Right renal cortex interstitium (tissue), 3 donors: ENCODE results near the gene IFT52. TPM values are rescaled to one million over a fixed set of nuclear protein-coding genes. Genes with fewer than 3 reads are reported as not detected.
"Not testable (repeated sequence)": the region's sequence is repeated elsewhere in the genome, so short reads cannot be mapped to it uniquely, and the experiment has no call there.

Experiments
- DNase-seq, 3 donors: peaks; one replicate each; pipeline ENCODE4 v3.0.0-alpha.2; 2013; ENCODE audit warnings: low read depth in 3 of 3, low spot score in 2 of 3
- polyA plus RNA-seq, 3 donors: library from polyadenylated mRNA; unstranded; fragments of 120-200 nt; gene quantifications; one replicate each; pipeline ENCODE4 v1.2.1, GENCODE V29; 2013; ENCODE audit not compliant: insufficient read length in 3 of 3

Gene IFT52
- polyA plus RNA-seq, 3 donors: 77.4 to 81.6 (median 78.8) TPM

DNA sequence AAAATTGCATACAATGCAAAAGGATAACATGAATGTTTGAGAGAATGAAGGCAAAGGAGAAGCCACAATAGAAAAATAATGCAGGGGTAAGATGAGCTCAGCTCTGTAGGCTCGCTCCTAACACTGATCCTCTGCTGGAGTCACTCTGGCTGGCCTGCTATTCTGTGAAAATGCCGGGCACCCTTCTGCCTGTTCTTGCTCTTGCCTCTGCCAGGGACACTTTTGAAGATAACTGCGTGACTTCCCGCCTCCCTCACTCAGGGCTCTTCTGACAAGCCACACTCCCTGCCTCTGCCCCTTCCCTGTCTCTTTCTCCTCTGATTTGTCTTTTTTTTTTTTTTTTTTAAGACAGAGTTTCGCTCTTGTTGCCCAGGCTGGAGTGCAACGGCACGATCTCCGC, 40.9 kb downstream of the IFT52 start:
- no peak for DNase-seq

DNA sequence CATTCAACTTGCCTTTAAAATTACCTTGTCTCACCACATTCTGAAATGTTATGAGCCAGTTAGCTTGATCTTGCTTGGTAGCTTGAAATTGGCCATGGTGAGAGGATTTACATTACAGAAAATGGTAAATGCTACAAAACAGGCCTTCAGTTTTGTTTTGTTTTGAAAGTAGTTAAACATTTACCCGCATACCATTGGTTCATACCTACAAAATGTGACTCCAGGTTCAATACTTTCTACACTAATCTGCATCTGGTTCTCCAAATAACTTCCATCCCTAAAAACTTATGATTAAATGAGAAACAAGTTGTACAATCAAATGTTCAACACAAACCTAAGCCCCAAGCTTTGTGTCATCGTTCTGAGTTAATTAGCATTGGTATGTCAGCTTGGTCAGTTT, 45.7 kb downstream of the IFT52 start:
- no peak for DNase-seq

DNA sequence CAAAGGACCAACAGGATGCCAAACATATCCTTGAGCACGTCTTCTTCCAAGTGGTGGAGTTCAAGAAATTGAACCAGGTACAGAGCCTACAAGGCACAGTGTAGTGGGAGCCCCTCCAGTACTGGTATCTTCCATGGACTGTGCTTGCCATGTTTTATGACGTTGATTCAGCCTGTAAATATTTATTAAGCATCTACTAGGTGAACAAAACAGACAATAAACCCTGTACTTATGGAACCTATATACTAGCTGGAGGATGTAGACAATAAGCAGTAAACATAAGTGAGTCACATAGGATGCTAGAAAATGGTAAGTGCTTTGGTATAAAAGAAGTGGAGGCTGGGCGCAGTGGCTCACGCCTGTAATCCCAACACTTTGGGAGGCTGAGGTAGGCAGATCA, 51.8 kb downstream of the IFT52 start:
- DNase-seq: no peak

DNA sequence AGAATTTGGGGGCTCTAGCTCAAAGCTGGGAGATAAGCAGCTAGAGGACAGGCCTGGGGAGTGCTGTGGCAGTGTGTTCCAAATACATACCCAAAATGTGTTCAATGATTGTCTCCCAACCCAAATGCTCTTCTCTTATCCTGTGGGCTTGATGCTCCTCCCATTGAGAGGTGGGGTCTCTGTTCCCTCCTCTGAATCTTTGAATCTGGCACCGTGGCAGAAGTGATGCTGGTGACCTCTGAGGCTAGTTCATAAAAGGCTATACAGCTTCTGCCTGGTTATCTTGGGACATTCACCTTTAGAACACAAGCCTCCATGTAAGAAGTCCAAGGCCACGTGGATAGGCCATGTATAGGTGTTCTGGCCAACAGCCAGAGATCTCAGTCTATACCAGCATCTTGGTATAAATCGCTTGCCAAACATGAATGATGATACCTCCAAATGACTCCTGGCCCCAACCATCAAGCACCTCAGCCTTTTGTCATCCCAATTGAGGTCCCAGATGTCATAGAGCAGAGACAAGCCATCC, 60.3 kb downstream of the IFT52 start:
- DNase-seq: no peak

DNA sequence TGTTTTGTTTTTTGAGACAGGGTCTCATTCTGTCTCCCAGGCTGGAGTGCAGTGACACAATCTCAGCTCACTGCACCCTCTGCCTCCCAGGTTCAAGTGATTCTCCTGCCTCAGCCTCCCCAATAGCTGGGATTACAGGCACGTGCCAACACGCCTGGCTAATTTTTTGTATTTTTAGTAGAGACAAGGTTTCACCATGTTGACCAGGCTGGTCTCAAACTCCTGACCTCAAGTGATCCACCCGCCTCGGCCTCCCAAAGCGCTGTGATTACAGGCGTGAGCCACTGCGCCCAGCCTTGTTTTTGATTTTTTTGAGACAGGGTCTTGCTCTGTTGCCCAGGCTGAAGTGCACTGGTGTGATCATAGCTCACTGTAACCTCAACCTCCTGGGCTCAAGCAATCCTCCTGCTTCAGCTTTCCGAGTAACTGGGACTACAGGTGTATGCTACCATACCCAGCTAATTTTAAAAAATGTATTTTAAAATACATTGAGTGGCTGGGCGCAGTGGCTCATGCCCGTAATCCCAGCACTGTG, 61.0 kb downstream of the IFT52 start:
- DNase-seq: not testable (repeated sequence)

DNA sequence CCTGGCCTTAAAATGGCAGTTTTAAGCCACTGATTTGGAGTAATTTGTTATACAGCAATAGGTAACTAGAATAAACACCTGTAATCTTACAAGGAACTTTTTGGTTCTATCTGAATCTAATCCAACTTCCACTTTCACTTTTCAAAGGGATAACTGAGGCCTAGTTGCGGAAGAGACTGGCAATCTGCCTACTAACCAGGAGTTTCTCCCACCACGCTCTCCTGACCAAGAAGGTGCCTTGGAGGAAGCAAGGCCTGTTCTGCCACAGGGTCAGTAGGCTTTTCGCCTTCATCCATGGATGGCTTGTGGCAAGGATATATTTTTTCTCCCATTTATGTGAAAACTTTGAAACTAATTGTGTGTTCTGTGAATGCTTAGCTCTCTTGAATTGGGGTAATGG, 63.2 kb downstream of the IFT52 start:
- no peak for DNase-seq

DNA sequence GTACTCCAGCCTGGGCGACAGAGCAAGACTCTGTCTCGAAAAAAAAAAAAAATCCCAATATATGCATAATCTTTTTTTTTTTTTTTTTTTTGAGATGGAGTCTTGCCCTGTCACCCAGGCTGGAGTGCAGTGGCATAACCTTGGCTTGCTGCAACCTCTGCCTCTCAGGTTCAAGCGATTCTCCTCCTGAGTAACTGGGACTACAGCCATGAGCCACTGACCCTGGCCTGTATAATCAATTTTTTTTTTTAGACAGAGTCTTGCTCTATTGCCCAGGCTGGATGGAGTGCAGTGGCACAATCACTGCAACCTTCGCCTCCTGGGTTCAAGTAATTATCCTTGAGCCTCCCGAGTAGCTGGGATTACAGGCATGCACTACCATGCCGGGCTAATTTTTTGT, 64.4 kb downstream of the IFT52 start:
- not testable (repeated sequence) for DNase-seq

DNA sequence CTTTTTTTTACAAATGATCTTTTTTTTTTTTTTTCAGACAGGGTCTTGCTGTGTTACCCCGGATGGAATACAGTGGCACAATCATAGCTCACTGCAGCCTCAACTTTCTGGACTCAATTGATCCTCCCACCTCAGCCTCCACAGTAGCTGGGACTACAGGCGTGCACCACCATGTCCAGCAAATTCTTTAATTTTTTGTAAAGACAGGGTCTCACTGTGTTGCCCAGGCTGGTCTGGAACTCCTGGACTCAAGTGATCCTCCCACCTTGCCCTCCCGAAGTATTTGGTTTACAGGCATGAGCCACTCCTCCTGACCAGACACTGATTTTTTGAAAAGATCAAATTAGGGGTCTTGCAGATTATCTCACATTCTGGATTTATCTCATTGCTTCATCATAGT, 65.2 kb downstream of the IFT52 start:
- DNase-seq: no peak

DNA sequence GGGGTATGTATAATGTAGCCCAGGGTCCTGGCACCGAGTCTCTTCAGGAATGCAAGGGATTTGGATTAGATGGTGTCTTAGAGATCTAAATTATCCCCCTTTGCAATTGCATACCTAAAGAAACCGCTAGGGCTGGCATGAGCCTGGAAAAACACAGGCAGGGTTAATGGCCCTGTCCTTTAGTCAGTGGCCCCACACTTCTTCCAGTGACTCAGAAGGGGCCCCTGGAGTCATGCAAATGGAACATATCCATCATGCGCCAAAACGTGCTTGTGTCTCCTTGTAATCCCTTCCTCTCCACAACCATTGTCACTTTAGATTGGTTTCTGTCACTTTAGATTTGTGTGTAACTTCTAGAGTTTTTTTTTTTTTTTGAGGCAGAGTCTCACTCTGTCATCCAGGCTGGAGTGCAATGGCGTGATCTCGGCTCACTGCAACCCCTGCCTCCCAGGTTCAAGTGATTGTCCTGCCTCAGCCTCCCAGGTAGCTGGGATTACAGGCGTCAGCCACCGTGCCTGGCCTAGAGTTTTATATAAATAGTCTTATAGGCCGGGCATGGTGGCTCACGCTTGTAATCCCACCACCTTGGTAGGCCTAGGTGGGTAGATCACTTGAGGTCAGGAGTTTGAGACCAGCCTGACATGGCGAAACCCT, 67.5 kb downstream of the IFT52 start:
- DNase-seq: no peak

DNA sequence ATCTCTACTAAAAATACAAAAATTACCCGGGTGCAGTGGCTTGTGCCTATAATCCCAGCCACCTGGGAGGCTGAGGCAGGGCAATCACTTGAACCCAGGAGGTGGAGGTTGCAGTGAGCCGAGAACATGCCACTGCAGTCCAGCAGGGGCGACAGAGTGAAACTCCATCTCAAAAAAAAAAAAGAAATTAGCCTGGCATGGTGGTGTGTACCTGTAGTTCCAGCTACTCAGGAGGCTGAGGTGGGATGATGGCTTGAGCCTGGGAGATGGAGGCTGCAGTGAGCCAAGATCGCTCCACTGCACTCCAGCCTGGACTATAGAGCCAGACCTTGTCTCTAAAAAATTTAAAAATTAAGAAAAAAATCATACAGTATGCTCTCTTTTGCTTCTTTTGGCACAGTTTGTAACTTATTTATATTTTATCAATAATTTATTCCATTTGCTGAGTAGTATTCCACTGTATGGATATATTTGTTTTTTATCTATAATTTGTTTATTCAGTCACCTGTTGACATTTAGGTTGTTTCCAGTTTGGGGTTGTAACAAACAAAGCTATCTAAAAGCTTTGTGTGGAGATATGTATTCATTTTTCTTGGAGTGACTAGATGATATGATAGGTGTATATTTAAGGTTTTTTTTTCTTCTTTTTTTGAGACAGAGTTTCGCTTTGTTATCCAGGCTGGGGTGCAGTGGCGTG, 68.1 kb downstream of the IFT52 start:
- no peak for DNase-seq

DNA sequence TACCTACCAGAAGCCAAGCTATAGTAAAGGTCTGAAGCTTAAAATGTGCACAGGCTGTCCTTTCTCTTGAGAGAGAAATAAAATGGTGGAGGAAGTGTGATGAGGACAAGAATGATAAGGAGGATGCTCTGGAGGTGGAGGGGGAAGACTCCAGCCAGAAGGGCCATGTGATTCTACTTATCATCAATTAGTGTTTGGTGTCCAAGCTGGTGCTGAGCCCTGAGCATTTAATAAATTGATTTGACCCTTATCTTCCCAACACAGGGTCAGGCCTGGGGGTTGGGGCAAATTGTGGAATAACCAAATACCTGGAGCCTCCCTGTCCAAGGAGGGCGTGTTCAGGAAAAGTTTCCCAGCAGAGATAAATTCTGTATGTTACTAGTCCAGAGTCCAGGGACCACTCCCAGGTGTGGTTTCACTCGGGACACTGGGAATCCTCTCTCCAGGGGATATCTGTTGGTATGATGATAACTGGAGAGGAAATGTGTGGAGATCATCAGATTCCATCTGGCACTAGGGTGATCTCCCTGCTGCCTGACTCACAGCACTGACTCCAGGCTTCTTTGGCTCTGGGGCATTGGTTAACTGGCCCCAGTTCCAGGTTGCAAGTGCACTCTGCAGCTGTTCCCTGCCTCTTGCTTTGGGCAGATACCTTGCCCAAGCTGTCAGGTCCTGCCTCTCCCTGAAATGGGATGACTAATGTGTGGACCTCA, 72.4 kb downstream of the IFT52 start:
- DNase-seq: no peak

DNA sequence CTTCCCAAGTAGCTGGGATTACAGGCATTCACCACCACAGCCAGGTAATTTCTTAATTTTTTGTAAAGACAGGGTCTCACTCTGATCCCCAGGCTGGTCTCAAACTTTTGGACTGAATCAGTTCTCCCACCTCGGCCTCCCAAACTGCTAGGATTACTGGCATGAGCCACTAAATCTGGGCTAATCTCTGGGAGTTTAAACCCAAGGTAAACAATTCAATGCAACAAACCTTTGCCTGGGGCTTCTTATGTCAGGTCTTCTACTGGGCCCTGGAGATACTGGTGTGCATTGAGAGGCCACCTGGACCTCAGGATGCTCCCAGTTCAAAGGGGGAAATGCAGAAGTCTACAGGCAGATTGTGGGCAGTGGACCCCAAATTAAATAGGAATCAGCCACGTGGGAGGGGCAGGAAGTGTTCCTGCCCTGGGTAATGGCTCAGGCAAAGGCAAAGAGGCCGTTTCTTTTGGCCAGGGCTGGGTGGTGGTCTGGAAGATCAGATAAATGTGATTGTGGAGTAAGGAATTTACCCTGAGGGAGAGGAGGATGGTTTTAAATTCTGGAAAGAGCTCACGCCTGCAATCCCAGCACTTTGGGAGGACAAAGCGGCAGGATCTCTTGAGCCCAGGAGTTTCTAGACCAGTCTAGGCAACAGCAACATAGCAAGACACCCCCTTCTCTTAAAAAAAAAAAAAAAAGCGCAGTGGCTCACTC, 74.9 kb downstream of the IFT52 start:
- DNase-seq: no peak

DNA sequence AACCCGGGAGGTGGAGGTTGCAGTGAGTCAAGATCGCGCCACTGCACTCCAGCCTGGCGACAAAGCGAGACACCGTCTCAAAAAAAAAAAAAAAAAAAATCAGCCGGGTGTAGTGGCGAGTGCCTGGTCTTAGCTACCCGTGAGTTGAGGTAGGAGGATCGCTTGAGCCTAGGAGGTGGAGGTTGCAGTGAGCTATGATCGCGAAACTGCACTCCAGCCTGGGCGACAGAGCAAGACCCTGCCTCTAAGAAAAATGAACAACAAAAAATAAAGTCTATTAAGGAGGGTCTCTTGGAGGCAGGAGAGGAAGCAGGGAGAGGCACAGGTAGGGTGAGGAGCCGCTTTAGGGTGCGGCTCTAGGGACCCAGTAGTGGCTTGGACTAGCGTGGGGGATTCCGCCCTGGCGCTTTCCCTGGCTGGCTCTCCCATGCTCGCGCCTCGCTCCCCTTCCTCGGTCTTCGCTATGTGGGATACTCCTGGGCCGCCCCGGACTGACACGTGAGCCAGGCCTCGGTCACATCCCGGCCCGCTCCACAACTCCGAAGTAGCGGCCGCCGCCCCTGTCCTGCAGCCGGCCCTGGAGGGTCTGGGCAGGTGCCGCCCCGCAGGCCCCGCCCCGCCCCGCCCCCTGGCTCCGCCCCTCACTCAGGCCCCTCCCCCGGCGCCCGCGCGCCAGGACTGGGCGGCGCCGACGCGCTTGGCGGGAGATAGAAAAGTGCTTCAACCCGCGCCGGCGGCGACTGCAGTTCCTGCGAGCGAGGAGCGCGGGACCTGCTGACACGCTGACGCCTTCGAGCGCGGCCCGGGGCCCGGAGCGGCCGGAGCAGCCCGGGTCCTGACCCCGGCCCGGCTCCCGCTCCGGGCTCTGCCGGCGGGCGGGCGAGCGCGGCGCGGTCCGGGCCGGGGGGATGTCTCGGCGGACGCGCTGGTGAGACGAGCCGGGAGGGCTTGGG, 75.9 kb downstream of the IFT52 start, which contains the start of gene MYBL2:
Gene MYBL2, plus strand, starts transcription at position 739 of the 953 bp plus-strand sequence. Its CDS starts 170 bp downstream, at position 909.
- peak in 1 of 3 donors; percentile 39 for DNase-seq

DNA sequence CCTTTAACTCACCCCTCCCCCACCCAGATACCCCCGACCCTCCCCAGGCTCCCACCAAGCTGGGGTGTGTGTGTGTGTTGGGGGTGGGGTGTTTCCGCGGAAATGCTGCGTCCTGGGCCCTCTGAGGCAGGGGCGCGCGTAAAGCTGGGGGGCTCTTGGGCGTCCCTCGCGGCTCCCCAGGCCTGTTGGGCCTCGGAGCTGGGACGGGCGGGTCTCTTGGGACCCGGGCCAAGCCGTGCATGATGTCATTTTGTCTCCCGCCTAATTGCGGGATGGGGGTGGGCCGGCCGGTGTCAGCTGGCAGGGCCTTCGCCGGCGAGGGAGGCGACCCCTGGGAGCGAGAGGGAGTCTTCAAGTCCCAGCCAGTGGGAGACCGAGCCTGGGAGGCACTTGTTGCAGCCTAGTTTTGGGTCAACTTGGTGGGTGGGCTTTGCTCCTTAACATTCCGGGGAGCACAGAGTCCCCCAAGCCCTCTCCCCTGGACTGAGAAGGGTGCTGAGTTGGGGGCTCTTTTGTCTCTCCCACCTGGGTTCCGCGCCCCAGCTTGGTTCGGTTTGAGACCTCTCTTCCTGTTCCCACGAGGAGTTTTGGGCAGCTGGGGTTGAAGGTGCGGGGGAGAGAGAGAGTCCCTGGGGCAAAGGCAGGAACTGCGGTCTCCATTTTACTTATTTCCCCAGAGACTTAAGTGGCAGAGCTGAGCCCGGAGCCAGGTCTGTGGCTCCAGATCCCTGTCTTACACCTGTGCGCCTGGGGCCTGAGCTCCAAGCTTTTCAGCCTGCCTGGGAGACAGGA, 76.8 kb downstream of the IFT52 start:
- DNase-seq: no peak

DNA sequence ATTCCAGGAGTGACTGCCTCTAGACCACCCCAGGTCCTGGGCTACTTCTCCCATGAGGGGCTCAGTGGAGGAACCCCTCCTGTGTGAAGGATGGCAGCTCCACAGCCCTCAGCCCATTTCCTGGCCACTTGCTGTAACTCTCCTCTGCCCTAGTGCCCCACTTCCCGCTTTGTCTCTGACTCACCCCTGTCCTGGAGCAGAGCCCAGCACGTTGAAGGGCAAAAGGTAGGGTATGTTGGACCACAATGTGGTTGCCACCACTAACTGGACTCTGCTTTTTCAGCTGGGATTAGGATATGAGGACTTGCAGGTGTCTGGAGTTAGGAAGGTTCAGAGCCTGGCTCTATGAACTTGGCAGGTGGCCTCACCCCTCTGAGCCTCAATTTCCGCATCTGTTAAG, 78.6 kb downstream of the IFT52 start:
- no peak for DNase-seq

DNA sequence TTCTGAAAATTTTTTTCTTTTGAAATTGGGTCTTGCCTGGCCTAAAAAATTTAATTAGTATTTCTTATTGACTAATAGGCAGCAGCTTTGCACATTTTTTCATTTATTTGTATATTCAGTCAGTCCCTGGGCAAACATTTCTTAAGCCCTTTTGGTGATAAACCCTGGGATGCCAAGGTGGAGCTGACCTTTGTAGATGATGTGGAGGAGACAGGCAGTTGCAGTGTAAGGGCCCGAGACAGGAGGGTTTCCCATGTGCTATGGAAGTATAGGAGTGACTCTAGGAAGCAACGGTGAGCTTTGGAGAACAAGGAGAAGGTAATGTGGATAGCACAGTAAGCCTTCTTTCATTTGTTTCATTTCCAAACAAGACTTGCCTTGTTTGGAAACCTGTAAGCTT, 79.7 kb downstream of the IFT52 start:
- no peak for DNase-seq

DNA sequence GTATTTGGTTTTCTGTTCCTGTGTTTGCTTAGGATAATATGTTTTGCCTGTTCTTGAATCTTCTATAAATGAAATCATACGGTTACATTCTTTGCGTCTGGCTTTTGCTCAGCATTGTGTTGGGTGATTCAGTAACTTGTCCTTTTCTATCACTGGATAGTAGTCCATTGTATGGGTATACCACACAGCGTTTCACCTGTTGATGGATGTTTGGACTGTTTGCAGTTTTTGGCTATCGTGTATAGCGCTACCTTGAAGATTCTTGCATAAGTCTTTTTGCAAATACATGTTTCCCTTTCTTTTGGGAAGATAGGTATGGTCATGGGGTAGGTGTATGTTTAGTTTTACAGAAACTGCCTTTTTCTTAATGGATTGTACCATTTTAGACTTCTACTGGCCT, 85.6 kb downstream of the IFT52 start:
- no peak for DNase-seq

DNA sequence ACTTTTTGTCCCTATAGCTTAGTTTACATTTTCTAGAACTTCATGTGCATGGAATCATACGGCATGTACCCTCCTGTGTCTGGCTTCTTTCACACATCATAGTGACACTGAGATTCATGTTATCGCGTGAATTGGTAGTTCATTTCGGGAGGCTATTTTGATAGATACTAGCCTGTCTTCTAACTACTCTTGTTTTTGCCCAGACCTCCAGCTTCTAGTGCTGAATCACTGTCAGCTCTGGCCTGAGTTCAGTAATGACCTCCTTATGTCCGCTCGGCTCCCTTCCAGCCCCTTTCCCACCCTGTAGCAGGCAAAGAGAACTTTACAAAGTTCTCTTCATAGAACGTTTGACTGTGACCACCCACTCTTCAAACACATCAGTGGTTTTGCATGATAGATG, 90.2 kb downstream of the IFT52 start:
- no peak for DNase-seq

DNA sequence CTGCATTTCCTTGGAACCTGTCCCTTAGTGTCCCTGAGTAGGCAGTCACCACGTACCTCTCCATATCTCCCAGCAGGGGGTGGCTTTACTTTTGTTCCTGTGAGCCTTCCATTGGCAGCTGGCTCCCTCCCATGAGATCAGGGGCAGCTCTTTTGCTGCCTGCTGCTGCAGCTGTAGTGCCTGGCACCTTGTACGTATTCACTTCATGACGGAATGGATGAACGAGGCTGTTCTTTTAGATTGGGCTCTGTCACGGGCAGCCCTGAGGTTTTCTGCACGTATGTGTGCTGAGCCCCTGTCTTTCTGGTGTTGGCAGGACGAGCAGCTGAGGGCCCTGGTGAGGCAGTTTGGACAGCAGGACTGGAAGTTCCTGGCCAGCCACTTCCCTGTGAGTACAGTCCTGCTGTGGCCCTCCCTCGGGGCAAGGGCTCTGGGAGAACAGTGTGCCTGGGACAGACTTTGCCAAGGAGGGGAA, 90.8 kb downstream of the IFT52 start:
- DNase-seq: no peak
